ENCODE data around the gene TECPR2.
"Not testable (repeated sequence)": the region's sequence is repeated elsewhere in the genome, so short reads cannot be mapped to it uniquely, and the experiment has no call there.

Gene TECPR2

DNA sequence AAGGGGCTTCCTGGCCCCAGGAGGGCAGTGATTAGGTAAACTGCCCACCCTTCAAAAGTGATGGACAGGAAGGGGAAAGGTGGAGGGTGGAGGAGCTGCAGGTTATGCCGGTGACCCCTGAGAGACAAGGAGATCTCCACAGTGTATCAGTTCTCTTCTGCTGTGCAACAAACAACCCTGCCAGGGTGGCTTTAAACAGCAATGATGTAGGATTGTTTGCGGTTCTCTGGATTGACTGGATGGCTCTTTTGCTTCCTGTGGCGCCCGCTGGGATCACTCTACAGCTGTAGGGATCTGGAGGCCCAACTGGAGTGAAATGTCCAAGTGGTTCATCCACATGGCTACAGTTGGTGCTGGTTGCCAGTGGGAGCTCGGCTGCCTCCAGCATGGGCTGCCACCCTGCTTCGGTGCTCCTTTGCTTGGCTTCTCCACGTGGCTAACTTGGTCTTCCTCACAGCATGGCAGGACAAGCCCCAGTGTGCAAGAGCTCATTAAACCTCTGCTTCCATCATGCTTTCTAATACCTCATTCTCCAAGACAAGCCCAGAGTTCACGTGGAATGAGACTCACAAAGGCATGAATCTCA is 155.4 kb downstream of the TECPR2 start:
- DNase-seq (ENCODE audit: insufficient read length, low spot score) (no peak), FAIRE-seq (no peak)
- TF ChIP-seq, protein P1, sequence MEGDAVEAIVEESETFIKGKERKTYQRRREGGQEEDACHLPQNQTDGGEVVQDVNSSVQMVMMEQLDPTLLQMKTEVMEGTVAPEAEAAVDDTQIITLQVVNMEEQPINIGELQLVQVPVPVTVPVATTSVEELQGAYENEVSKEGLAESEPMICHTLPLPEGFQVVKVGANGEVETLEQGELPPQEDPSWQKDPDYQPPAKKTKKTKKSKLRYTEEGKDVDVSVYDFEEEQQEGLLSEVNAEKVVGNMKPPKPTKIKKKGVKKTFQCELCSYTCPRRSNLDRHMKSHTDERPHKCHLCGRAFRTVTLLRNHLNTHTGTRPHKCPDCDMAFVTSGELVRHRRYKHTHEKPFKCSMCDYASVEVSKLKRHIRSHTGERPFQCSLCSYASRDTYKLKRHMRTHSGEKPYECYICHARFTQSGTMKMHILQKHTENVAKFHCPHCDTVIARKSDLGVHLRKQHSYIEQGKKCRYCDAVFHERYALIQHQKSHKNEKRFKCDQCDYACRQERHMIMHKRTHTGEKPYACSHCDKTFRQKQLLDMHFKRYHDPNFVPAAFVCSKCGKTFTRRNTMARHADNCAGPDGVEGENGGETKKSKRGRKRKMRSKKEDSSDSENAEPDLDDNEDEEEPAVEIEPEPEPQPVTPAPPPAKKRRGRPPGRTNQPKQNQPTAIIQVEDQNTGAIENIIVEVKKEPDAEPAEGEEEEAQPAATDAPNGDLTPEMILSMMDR (IDR thresholded peaks at IDR 0.05; ENCODE audit: insufficient read depth, missing control alignments) = no peak

DNA sequence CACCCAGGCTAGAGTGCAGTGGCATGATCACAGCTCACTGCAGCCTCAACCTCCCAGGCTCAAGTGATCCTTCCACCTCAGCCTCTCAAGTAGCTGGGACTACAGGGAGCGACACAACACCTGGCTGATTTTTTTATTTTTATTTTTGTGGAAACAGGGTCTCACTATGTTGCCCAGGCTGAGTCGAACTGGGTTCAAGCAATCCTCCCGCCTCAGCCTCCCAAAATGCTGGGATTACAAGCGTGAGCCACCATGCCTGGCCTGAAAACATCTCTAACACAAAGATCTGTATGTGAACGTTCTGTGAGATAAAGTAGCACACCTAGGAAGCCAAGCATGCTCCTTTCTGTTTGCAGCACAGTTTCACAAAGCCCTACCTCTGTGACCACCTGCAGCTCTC is 157.0 kb downstream of the TECPR2 start:
- FAIRE-seq; DNase-seq (ENCODE audit: insufficient read length, low spot score): not testable (repeated sequence)

DNA sequence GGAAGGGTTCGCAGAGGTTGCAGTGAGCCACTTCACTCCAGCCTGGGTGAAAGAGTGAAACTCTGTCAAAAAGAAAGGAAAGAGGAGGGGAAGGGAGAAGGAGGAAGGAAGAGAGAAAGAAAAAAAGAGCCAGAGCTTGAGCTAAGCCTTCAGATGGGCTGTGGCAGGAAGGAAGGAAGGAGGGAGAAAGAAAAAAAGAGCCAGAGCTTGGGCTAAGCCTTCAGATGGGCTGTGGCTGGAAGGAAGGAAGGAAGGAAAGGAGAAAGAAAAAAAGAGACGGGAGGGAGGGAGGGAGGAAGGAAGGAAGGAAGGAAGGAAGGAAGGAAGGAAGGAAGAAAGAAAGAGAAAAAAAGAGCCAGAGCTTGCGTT is 160.4 kb downstream of the TECPR2 start:
- DNase-seq (ENCODE audit: insufficient read length, low spot score) (no peak), FAIRE-seq (no peak)
- TF ChIP-seq, protein P1 (IDR thresholded peaks at IDR 0.05; ENCODE audit: insufficient read depth, missing control alignments) = no peak

DNA sequence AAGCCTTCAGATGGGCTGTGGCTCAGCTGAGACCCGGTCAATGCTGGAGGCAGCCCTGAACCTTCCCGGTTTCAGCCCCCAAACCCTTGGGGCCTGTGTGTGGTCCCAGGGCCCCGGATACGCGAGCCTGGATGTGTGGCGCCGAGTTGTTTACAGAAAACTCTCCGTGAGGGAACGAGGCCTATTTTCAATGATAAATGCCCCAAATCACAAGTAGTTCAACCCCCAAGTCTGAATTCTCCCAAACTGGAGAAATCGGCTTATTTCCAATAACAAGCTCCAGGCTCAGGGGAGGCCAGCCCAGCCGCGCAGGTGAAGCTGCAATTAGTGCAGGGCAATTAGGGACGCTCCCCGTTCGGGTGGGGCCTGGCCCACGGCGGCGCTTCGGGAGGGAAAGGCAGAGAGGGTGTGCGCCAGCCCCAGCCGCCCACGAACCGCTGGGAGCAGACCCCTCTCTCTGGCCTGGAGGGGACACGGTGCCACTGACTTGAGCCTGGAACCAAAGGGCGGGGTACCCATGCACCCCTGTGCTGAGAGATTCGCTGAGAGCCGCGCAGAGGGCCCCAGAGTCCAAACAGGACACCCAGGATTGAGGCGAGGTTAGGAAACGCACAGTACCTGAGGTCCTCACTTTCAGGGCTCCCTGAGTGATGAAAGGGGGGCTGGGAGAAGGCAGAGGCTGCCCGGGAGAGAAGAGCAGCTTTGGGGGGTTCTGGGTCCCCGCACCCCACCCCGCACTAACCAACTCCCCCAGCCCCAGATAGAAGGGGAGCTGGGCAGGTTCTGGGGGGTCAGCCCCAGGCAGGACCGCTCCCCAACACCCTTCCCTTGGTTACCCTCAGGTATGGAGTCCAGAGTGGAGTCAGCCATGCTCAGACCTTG is 161.1 kb downstream of the TECPR2 start:
- FAIRE-seq = no peak
- DNase-seq (ENCODE audit: insufficient read length, low spot score) = no peak
- TF ChIP-seq, protein P1 (IDR thresholded peaks at IDR 0.05; ENCODE audit: insufficient read depth, missing control alignments) = no peak

DNA sequence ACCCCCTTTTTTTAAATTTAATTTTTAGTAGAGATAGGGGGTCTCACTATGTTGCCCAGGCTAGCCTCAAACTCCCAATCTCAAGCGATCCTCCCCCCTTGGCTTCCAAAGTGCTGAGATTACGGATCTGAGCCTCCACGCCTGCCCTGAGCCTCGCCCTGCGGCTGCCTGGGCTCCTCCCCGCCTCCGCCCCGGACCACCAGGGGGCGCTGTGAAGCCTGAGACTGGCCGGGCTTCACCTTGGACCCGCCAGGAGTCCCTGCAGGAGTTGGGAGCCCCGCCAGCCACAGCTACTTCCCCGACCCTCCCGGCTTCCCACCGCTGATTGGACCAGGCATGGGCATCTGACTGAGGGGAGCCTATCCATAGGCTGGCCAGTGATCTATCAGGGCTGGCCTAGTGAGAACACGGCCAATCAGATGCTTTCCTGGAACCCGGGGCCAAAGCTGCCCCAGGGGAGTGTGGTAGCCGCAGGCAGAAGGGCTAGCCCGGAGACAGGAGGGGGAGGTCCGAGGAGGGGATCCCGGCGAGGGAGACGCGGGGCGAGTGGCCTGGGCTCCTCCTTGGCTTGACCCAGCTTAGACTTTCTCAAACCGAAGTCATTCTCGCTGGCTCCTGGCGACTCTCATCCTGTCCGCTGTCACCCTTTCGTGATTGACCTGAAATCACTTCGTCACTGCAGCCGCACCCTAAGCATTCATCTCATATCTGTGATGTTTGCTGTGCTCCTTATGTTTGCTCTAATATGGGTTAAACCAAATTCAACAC is 161.9 kb downstream of the TECPR2 start:
- no peak for FAIRE-seq
- TF ChIP-seq, protein P1 (IDR thresholded peaks at IDR 0.05; ENCODE audit: insufficient read depth, missing control alignments) = peak; percentile 88
- peak; percentile 91 for DNase-seq (ENCODE audit: insufficient read length, low spot score)

DNA sequence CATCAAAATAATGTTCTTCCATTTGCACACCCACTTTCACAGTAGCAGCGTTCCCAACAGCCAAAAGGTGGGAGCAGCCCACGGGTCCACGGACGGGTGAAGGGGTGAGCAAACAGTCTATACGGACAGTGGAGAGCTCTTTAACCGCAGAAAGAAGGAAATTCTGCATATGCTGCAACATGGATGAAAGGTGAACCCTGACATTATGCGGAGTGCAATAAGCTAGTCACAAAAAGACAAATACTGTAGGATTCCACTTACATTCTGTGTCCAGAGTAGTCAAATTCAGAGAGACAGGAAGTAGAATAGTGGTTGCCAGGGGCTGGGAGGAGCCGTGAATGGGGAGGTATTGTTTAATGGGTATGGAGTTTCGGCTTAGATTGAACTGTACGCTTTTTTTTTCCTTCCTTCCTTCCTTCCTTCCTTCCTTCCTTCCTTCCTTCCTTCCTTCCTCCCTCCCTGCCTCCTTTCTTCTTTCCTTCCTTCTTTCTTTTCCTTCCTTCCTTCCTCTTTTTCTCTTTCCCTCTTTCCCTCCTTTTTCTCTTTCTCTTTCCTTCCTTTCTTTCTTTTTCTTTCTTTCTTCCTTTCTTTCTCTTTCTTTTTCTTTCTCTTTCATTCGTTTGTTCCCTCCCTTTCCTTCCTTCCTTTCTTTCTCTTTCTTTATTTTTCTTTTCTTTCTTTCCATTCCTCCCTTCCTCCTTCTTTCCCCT is 162.6 kb downstream of the TECPR2 start:
- DNase-seq (ENCODE audit: insufficient read length, low spot score) (no peak), FAIRE-seq (no peak)
- TF ChIP-seq, protein P1 (IDR thresholded peaks at IDR 0.05; ENCODE audit: insufficient read depth, missing control alignments) = no peak

DNA sequence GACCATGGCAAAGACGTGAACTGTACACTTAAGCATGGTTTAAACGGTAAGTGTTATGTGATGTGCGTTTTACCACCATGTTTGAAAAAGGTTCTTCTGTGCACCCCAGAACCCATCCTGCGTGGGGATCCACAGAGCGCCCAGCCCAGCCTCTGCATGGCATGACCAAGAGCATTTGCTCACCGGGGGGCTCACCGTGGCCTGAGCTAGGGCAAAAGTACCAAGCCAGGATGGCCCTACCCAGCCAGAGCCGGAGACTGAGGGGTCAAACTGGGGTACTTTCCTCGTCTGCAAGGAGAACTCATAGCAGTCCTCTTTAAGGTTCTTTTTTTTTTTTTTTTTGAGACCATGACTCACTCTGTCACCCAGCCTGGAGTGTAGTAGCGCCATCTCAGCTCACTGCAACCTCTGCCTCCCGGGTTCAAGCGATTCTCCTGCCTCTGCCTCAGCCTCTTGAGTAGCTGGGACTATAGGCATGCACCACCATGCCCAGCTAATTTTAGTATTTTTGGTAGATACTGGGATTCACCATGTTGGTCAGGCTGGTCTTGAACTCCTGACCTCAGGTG is 163.3 kb downstream of the TECPR2 start:
- TF ChIP-seq, protein P1 (IDR thresholded peaks at IDR 0.05; ENCODE audit: insufficient read depth, missing control alignments) = no peak
- FAIRE-seq = no peak
- DNase-seq (ENCODE audit: insufficient read length, low spot score) = no peak

Data from D721Med (cell line).